Esophagus mucosa (tissue), 1 donor: ENCODE data around the gene LRRC18. TPM values are rescaled to one million over a fixed set of nuclear protein-coding genes. Genes with fewer than 3 reads are reported as not detected.
A peak's percentile ranks its signal among the peaks of the same experiment; 100 is the strongest.

Experiments
- ATAC-seq: fragments of 200-7000 bp; cut with Tn5 transposase; one replicate; pipeline ENCODE4 v1.9.1; 2020
- total RNA-seq: library from RNA; stranded (reverse); gene quantifications from one replicate; pipeline ENCODE4 v1.2.4, GENCODE V29; 2023
- donor health status: DM: yes; HTN: yes; CAD: no.

LRRC18 gene
- not detected for total RNA-seq

DNA sequence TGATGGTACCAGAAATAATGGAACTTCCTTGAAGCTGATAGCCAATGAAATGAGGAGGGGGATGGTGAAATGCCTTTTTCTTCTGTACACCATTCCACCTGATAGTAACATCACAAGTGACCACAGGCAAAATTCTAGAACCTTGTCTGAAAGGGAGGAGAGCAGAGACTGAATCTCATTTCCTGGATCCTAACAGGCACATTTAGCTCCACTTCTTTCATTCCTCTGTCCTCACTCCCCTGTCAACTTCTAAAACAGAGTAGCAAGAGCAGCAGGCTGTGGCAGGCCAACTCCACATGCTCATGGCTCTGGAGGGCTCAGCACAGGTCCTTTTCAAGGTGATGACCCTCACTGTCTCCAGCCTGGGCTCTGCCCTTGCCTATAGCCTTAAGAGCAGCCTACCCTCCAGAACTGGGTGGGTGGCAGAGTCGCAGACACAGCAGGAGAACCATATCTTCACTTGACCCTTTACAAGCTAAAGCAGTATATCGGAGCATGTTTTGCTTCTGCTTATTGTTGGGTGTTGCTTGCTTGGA is at the start of gene LRRC18:
LRRC18 (minus strand) TSS at position 51 of the 536 bp plus-strand sequence. CDS start 25,685 bp downstream, outside the sequence.
- no peak for ATAC-seq

DNA sequence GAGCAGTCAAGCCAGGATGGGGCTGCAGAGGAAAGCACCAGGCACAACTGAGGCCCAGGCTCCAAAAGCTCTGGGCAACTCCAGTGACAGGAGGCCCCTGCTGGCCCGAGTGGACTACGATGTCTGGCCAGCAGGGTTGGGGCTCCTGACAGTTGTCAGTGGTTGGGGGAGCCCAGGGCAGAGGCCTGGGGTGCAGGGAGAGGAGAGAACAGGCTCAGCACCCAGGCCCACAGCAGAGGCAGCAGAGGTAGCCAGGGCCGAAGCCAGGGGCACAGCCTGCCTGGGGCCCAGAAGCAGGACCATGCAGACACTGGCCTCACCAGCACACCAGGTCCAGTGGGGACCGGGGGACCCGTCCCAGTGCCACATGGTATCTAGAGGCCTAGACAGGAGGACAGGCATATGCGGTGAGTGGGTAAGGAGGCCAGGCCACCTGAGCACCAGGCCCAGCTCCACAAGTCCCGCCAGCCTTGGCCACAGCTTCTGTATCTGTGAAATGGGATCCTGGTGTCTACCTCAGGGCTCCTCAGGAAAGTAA is 46.0 kb upstream of the LRRC18 start:
- ATAC-seq = no peak

DNA sequence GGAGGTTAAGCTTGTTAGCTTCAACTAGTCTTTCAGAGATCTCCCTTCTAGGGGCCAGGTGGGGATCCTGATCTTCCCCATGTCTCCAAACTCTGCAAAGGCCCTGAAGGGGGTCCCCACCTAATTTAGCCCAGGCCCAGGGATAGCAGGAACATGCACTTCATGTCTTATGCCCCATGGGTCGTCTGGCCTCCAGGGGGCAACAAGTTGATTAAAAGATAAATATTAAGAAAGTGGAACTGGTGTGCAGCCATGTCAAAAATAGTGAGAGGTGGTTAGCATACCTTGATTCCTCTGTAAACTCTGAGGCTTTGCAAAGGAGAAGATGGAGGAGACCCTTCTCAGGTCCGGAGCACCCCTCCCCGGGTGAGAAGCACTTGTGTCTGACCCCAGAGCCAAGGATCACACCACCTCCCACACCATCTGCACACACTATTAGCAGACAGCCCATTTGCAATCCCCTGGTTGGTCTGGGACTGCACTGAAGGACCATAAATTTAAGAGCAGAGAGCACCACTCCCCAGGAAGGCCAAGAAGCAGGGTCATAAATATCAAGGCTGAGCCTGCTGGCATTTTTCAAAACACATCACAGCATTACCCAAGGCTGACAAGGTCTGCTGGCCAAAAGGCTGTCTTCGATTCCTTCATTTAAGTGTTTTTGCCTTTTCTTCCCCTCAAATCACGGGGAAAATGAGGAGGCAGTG is 44.2 kb upstream of the LRRC18 start:
- no peak for ATAC-seq

DNA sequence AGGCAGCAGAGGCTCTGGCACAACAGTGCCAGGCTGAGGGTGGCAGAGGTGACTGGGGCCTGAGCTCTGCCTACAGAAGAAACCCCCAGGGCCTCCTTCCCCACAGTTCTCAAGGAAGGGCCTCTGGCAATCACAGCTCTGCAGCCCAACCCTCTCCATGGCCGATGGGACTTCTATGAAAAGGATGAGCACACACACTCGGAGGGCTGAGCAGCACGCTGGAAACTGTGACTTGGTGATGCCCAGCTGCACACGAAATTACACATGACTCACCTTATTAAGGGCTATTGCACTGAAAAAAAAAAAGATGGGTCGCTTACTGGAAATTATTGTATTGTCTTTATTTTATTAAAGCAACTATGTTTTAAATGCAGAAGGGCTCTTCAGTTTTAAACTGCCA is 42.9 kb upstream of the LRRC18 start:
- ATAC-seq = no peak

DNA sequence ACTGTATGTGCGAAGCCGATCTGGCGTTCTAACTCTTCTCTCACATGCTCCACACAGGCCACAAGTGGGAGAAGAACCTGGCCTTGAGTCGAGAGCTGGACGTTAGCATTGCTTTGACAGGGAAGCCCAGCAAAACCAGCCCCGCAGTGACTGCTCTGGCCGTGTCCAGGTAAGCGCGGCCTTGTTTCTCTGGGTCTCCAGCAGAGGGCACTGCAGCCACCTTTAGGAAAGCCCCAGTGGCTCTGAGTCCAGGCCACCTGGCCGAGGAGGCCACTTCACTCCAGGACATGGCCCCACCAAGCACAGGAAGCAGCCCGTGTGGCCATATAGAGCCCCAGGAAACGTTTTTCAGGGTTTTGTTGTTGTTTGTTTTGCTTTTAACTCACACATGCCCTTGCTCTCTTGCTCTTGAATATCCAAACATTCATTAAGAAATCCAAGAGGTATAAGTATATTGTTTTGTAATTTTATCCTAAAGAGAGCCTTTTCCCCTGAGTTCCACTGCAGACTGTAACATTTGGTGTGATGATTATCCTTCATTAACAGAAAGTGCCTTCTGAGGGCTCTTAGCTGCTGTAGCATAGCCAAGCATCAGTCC is 41.8 kb upstream of the LRRC18 start:
- ATAC-seq = peak; percentile 71

DNA sequence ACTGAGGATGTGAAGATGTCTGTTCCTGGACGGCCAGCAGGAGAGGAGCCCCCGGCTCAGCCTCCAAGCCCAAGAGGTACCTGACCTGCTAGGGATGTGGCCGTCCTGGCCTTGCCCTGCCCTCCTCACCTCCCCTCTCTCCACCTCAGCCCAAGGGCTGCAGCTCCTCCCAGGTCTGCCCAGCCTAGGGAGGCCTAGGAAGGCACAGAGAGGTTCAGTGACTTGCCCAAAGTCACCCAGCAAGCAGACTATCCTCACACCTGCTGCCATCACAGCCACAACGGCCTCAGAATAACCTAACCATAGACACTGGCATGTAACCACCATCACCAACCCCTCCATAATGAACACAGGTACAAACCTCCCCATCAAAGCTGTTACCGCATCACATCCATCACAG is 38.7 kb upstream of the LRRC18 start:
- no peak for ATAC-seq

DNA sequence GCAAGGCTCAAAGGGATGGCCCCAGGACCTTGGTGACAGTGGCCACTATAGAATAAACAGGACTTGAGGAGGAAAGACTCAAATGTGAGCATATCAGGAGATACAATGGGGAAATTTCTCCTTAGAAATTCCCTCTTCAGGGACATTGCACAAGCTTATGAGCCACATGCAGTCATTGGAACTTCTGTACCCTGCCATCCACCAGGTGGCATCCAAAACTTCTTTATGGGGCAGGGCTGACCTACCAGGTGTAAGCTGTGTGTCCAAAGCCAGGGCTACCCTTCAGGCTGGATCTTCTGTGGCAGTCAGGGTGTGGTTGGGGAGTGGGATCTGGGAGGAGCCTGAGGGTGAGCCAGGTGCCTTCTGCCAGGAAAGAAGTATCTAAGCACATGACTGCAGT is 36.6 kb upstream of the LRRC18 start:
- ATAC-seq = peak; percentile 68

DNA sequence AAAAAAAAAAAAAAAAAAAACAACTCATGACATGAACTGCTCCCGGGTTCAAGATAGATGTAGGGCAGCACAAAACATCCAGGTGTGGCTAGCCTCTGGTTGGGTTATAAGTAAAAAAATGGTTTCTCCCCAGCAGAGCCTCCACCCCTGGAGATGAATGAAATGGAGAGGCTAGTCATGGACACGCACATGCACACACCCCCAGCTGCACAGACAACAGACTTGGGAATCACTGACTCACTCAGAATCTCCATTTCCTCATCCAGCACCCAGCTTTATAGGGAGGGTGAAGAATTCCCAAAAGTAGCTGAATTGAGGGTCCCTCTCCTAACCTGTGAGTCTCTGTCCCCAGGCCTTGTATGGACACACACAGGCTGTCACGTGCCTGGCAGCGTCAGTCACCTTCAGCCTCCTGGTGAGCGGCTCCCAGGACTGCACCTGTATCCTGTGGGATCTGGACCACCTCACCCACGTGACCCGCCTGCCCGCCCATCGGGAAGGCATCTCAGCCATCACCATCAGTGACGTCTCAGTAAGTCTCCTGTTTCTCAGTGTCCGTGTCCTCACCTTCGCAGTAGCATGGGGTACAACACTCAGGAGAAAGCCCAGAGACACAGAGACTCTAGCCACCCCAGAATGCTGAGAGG is 35.0 kb upstream of the LRRC18 start:
- ATAC-seq = no peak

DNA sequence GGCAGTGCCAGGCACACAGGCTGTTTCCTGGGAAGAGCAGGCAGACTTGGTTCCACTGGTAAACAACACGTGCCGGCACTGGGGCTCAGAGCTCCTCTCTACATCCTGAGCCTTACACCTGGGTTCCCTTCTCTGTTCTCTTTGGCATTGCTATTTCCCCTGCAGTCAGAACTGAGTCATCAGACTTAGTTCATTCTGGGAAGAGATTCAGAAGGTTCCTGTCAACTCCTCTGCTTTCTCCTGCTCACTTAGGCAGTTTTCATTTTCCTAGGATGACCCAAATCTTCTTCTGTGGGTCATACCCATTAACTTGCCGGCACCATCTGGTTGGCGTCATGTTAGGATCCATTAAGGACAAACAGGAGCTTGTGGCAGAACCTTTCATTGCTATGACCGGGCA is 33.4 kb upstream of the LRRC18 start:
- ATAC-seq = peak; percentile 47

DNA sequence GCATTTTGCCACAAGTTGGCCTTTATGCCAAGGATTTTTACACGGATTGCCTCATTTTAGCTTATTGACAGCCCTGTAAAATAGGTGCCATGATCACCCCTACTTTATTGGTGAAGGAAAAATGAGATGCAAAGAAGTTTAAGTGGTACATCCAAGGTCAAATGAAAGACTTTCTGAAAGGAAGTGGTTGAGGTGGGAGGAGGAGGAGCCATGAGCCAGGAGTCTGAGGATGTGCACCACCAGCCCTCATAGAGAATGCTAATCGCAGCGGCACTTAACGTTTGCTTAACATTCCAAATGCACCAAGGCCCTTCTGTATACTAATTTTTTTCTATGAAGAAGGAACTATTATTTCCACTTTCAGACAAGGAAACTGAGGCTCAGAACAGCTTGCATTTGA is 31.0 kb upstream of the LRRC18 start:
- ATAC-seq = no peak

DNA sequence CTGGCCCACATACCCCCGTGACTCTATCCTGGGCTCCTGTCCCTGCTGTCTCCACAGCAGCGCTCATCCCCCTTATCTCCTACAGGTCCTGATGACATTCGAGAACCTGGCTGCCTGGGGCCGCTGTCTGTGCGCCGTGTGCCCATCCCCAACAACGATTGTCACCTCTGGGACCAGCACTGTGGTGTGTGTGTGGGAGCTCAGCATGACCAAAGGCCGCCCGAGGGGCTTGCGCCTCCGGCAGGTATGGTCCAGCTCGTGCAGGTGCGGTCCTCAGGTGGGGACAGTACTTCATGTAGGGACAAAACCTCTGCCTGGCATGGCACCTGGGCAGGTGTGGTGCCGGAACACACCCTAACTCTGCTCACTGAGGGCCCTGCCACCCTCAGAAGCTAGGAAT is 30.4 kb upstream of the LRRC18 start:
- no peak for ATAC-seq

DNA sequence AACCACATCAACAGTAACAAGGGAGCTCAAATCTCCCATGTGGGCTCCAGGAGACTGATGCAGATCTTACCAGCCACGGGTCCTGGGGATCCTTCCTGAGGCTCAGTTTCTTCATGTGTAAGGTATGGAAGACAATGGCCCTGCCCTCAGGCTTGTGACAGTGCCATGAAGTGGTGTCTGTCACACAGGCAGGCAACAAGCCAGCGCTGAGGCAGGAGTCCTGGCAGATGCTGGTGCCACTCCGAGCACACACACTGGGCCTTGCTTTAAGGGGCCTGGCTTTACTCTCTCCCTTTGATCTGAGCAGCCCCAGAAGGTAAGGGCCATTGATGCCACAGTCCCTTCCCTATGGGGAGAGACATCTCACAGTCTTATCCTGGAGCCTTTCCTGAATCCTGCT is 28.4 kb upstream of the LRRC18 start:
- no peak for ATAC-seq

DNA sequence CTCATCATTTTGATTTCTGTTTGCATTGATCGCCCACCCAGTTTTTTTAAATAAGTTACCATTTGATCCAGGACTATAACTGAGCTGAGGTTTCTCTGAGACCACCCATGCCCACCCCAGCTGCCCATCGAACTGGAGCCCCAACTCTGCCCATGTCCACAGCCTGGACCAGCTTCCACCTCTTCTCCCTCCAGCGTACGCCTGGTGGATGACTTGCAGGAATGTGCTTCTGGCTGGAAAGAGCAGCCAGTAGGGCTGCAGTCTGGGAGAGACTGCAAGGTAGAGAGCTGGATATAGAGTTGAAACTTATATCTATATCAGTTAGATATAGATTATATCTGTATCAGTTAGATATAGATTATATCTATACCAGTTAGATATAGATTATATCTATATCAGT is 25.8 kb upstream of the LRRC18 start:
- ATAC-seq = no peak

DNA sequence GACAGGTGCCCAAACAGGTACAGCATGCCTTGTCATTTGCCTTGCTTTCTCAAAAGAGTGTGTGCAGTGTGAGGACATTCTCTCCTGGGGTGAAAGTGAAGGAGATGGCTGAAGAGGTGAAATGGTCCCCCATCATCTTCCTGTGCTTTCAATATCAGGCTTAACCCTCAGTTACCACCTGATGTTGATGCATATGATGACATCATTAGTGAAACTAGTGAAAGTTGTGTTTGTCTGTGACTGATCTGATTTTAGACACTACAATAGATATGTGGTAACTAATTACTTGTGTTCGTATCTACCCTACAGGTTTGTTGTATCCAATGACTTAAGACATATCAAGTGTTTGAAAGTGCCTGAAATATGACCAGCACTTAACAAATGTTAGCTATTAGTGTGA is 24.4 kb upstream of the LRRC18 start:
- no peak for ATAC-seq

DNA sequence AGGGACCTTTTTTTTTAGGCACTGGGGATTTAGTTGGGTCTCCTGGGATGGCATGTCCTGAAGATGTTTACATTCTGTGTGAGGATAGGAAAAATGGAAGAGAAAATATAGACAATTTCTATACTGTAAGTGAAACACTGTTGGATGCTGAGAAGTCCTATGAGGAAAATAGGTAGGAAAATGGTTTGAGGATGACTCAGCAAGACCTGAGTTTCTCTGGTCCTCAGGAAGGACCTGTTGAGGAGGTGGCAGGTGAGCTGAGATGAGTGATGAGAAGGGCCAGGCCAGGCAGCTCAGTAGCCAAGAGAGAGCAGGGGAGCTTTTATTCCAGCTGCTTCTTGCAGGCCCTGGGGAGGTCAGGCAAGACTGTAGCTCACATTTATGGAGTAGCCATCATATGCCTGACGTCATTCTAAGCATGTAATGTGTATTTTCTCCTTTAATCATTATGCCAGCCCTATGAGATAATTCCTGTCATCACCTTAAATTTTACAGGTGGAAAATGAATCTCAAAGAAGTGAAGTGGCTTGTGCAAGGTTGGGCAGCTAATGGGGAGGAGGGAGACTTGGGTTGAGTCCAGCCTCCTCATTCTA is 19.1 kb upstream of the LRRC18 start:
- no peak for ATAC-seq

DNA sequence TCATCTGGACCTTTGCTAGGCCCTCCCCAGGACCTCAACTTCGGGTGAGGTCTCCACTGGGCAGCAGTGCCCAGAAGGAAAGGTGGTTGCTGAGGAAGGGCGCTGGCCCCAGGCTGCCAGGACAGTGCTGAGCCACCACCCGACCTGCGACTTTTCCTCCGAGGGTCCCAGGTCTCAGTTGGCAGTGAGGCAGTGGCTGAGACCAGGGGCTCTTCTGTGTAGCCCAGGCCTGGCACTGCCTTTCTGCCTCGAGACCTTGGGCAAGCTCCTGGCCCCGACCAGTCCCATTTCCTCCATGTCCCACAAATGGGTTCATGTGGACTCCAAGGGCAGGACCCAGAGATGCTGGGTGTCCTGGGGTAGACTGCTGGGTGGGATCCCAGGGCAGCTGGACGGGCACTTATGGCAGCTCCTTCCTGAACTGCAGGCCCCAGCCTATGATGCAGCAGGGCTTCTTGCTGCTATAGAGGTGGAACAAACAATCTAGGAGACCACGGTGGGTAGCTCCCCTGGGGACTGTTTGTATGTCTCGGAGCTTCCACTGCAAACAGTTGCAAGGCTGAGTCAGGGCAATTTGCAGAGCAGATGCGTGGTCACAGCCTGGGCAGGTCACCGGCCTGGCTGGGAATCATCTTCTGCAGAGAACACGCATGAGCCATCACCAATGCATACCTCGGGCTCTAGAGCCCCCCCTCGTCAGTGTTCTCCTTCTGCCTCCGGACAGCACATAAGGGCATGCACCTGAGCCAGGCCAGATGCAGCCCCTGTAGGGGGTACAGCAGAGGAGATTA is 17.9 kb upstream of the LRRC18 start:
- ATAC-seq = peak; percentile 11

DNA sequence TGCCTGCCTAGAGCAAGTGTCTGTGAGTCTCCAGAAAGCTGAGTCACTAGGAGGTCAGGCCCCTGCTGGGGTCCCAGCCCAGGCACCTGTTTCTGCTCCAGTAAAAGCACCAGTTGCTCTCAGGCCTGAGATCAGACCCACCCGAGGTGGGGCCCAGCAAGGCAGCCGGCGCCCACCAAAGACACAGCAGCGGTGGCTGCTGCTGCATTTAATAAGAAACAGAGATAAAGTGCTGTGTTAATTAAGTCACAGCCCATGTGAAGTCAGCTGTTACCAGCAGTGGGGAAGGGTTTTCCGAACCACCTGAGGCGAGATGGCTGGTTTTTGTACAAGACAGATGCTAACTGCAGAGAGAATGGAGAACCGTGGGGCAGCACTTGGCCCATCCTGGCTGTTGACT is 12.1 kb upstream of the LRRC18 start:
- ATAC-seq = no peak

DNA sequence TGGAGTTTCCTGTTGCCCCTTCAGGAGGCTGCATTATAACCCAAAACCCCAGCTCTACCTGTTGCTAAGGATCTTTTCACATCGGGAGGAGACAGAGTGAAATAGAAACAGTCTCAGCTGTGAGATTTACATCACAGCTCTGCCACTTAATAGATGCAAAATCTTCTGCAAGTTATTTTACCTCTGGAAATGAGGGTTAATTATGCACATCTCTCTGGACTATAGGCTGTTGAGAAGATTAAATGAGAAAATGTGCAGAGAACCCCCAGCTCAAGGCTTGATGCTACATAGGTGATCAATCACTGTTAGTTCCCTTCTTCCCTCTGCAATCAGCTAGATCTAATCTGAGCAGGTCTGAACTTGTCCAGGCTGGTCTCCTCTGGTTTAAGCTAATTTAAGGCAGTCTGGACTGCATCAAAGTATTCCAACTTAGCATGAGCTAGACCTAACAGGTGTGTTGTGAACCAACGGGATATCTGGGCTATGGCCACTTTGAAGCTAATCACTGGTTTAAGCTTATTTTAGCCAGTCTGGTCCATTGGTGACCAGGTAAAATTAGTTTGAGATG is 8.9 kb upstream of the LRRC18 start:
- no peak for ATAC-seq

DNA sequence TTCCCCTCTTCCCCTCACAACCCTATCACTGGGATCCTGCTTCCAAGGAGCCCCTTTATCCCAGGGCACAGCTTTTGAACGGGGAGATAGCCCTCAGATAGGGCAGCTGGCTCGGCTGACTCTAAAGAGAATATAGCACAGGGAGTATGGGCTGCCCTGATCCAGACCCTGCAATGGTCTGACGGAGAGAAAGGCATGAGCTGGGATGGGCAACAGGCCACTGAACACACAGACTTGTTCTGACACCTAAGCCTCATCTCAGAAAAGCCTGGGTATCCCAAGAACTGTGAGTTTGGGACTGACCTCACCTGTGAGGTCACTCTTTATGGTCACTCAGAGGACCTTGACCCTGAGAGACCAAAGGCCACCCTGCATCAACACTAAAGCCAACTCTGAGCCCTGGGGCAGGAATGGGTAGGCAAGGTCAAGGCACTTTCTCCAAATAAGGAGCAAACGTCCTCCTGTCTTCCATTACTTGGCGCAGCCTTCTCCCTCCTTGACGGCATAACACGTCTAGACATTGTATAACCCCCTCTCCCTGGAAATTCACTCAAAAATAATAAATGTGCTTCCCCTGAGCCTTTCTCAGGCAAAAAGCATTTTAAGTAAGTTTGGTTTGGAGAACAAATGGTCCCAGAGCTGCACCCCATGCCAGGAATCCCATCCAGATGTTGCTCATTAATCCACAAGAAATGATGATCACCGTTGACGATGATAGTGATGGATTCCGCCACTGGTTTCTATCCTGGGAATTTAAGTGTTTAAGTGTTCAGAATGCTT is 8.2 kb upstream of the LRRC18 start:
- ATAC-seq = no peak

DNA sequence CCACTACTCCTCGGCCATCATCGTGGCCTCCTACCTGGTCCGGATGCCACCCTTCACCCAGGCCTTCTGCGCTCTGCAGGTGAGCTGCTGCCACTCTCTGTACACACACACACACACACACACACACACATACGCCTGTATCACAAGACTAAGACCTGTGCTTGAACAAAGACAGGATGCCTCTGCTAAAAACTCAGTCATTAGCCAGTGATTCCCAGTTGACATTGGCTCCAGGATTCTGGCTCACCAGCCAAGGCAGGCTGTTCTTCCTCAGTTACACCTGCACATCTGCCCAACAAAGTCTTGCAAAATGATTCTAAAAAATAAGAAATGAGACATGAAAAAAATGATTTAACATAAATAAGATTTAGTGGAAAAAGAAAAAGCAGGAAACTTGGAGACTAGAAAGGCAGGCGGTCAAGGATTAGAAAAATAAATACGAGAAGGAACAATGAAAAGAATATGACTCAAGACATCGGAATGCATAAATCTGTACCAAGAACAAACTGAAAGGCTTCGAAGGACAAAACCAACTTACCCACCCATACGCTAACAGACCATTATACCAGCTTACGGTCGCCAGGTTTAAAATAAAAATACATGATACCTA is 7.4 kb upstream of the LRRC18 start:
- no peak for ATAC-seq

DNA sequence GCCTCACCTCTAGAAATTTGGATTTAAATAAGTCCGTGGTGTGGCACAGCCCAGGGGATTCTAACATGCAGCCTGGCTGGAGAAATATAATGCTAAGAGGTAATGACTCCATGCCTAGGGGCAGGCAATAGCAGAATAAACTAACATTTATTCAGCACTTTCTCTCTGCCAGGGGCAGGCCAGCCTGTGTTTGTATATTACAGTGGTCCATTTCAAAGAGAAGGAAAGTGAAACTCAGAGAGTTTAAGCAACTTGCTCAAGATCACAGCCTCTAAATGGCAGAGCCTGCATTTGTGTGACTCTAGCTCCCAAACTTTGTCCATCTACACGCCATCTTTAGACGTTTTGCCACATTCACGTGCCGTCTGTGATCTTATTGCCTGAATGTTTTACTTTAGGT is 6.7 kb upstream of the LRRC18 start:
- no peak for ATAC-seq
